Measurements from ENCODE around the gene FAM120A. TPM values are rescaled to one million over a fixed set of nuclear protein-coding genes. Genes with fewer than 3 reads are reported as not detected.

The FAM120A gene
- total RNA-seq, 1 donor from 2014 or later = 57.7 TPM

DNA sequence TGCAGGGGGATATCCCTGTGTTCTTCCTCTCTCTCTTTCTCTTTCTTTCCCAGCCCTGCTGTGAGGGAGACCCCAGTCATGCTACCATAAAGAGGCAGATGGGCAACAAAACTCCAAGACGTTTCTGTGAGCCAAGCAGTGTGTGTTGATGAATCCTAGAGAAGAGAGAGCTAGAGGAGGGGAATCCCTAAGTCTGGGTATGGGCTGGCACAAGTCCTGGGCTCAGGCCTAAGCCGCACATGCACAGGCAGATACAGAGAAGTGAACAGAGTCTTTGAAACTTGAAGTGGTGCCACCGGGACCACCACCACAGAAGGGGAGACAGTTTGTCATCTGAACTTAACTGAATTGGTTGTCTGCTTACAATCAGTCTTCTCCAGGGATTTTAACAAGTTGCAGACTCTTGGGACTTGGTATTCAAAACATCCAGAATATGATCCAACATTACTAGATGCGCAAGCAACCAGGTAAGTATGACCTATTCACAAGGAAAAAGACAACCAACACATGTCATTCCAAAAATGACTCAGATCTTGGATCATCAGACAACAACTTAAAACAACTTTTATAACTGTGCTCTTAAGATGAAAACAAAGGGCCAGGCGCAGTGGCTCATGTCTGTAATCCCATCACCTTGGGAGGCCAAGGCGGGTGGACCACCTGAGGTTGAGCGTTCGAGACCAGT, 10.4 kb upstream of the FAM120A start:
- H3K9me3 Mint-ChIP-seq (ENCODE audit: unreplicated experiment) = no peaks in the 10 kb centered on the region
- no peaks in the 10 kb centered on the region for H3K4me1 Mint-ChIP-seq (ENCODE audit: low read depth, unreplicated experiment)
- no peak for FAIRE-seq
- Histone ChIP-seq H3K27ac (ENCODE audit: low read depth, low read length) (no peak overlapping the region), H4K20me1 (ENCODE audit: insufficient read depth, low read length) (no peaks in the 10 kb centered on the region), H3K4me2 (ENCODE audit: low read length) (no peak overlapping the region), H3K9ac (ENCODE audit: low read length) (no peak overlapping the region), H3K79me2 (ENCODE audit: insufficient read depth, low read length) (no peaks in the 10 kb centered on the region), H2AFZ (ENCODE audit: low read depth, low read length) (no peak overlapping the region), H3K4me1 (ENCODE audit: insufficient read depth, low read length) (no peaks in the 10 kb centered on the region), H3K36me3 (ENCODE audit: insufficient read depth, low read length) (peaks cover 3% of the 10 kb centered on the region), H3K27me3 (ENCODE audit: insufficient read depth, low read length) (no peaks in the 10 kb centered on the region), H3K9me3 (ENCODE audit: insufficient read depth, low read depth, low read length) (no peaks in the 10 kb centered on the region), H3K4me3 (ENCODE audit: insufficient read depth, low read depth, low read length) (no peak overlapping the region)
- no peaks in the 10 kb centered on the region for H3K27me3 Mint-ChIP-seq (ENCODE audit: low read depth, unreplicated experiment)
- no peak overlapping the region for H3K27ac Mint-ChIP-seq (ENCODE audit: unreplicated experiment)
- no peak for TF ChIP-seq EZH2 (IDR thresholded peaks at IDR 0.05; ENCODE audit: insufficient read depth, low read length)
- TF ChIP-seq, protein P1, sequence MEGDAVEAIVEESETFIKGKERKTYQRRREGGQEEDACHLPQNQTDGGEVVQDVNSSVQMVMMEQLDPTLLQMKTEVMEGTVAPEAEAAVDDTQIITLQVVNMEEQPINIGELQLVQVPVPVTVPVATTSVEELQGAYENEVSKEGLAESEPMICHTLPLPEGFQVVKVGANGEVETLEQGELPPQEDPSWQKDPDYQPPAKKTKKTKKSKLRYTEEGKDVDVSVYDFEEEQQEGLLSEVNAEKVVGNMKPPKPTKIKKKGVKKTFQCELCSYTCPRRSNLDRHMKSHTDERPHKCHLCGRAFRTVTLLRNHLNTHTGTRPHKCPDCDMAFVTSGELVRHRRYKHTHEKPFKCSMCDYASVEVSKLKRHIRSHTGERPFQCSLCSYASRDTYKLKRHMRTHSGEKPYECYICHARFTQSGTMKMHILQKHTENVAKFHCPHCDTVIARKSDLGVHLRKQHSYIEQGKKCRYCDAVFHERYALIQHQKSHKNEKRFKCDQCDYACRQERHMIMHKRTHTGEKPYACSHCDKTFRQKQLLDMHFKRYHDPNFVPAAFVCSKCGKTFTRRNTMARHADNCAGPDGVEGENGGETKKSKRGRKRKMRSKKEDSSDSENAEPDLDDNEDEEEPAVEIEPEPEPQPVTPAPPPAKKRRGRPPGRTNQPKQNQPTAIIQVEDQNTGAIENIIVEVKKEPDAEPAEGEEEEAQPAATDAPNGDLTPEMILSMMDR (IDR thresholded peaks at IDR 0.05; ENCODE audit: insufficient read depth, low read depth, low read length) = no peak
- peaks cover 5% of the 10 kb centered on the region for H3K36me3 Mint-ChIP-seq (ENCODE audit: low read depth, unreplicated experiment)
- H3K4me3 Mint-ChIP-seq (ENCODE audit: unreplicated experiment) = no peak overlapping the region
- DNase-seq (ENCODE audit: low read depth) = no peak

DNA sequence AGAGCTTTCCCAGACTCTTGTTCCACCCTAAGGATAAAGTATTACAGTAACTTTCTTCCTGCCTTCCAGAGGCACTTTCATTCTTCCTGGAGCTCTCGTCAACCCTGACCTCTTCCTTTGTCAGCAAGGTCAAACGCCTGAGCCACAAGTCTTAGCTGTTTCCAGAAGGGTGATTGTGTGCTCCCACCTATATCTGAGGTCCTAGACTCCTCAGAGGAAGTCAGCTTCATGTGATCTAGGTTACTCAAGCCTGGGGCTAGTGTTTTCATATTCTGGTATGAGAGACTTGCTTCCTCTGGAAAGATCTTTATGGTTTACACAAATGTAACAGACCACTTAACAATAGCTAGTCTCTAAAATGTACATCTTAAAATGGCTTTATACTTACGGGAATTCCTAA, 5.4 kb upstream of the FAM120A start:
- no peak overlapping the region for H2AFZ ChIP-seq (ENCODE audit: low read depth, low read length)
- peaks cover 20% of the 10 kb centered on the region for H3K79me2 ChIP-seq (ENCODE audit: insufficient read depth, low read length)
- no peak overlapping the region for H3K4me3 Mint-ChIP-seq (ENCODE audit: unreplicated experiment)
- H3K4me2 ChIP-seq (ENCODE audit: low read length) = no peak overlapping the region
- H3K9ac ChIP-seq (ENCODE audit: low read length) = no peak overlapping the region
- no peak overlapping the region for H3K27ac Mint-ChIP-seq (ENCODE audit: unreplicated experiment)
- peaks cover 3% of the 10 kb centered on the region for H3K4me1 Mint-ChIP-seq (ENCODE audit: low read depth, unreplicated experiment)
- H3K27me3 ChIP-seq (ENCODE audit: insufficient read depth, low read length) = no peaks in the 10 kb centered on the region
- H4K20me1 ChIP-seq (ENCODE audit: insufficient read depth, low read length) = peaks cover 10% of the 10 kb centered on the region
- no peak for DNase-seq (ENCODE audit: low read depth)
- no peak overlapping the region for H3K27ac ChIP-seq (ENCODE audit: low read depth, low read length)
- peaks cover 9% of the 10 kb centered on the region for H3K4me1 ChIP-seq (ENCODE audit: insufficient read depth, low read length)
- peaks cover 23% of the 10 kb centered on the region for H3K36me3 ChIP-seq (ENCODE audit: insufficient read depth, low read length)
- H3K27me3 Mint-ChIP-seq (ENCODE audit: low read depth, unreplicated experiment) = no peaks in the 10 kb centered on the region
- no peaks in the 10 kb centered on the region for H3K9me3 Mint-ChIP-seq (ENCODE audit: unreplicated experiment)
- no peak overlapping the region for H3K4me3 ChIP-seq (ENCODE audit: insufficient read depth, low read depth, low read length)
- no peaks in the 10 kb centered on the region for H3K9me3 ChIP-seq (ENCODE audit: insufficient read depth, low read depth, low read length)
- FAIRE-seq = no peak
- TF ChIP-seq EZH2 (IDR thresholded peaks at IDR 0.05; ENCODE audit: insufficient read depth, low read length) = no peak
- TF ChIP-seq, protein P1 (IDR thresholded peaks at IDR 0.05; ENCODE audit: insufficient read depth, low read depth, low read length) = no peak
- peaks cover 23% of the 10 kb centered on the region for H3K36me3 Mint-ChIP-seq (ENCODE audit: low read depth, unreplicated experiment)

DNA sequence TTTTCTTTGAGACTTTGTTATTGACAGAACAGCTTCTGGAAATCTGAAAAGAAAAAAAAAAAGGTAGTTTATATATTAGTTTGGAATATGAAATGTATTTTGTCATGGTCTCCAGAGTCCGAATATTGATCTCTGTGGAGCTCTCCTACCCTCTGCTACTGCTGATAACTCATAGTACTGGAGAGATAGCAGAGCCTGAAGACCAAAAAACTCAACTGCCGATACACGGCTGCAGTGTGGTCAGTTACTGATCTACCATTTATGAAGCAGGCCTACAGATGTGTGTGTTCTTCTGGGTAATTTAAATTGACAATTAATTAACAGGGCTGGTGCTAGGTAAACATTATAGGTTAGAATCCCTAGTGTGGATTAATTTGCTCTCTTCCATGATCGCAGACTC, 3.8 kb upstream of the FAM120A start:
- H3K4me3 Mint-ChIP-seq (ENCODE audit: unreplicated experiment) = no peak overlapping the region
- H3K79me2 ChIP-seq (ENCODE audit: insufficient read depth, low read length) = peaks cover 31% of the 10 kb centered on the region
- DNase-seq (ENCODE audit: low read depth) (no peak), FAIRE-seq (no peak)
- H3K9me3 Mint-ChIP-seq (ENCODE audit: unreplicated experiment) = no peaks in the 10 kb centered on the region
- H3K4me3 ChIP-seq (ENCODE audit: insufficient read depth, low read depth, low read length) = no peak overlapping the region
- no peak overlapping the region for H3K4me2 ChIP-seq (ENCODE audit: low read length)
- H3K4me1 Mint-ChIP-seq (ENCODE audit: low read depth, unreplicated experiment) = peaks cover 3% of the 10 kb centered on the region
- no peaks in the 10 kb centered on the region for H3K9me3 ChIP-seq (ENCODE audit: insufficient read depth, low read depth, low read length)
- H4K20me1 ChIP-seq (ENCODE audit: insufficient read depth, low read length) = peaks cover 12% of the 10 kb centered on the region
- H3K27me3 Mint-ChIP-seq (ENCODE audit: low read depth, unreplicated experiment) = no peaks in the 10 kb centered on the region
- H2AFZ ChIP-seq (ENCODE audit: low read depth, low read length) = no peak overlapping the region
- TF ChIP-seq, protein P1 (IDR thresholded peaks at IDR 0.05; ENCODE audit: insufficient read depth, low read depth, low read length) = no peak
- TF ChIP-seq EZH2 (IDR thresholded peaks at IDR 0.05; ENCODE audit: insufficient read depth, low read length) = no peak
- H3K36me3 ChIP-seq (ENCODE audit: insufficient read depth, low read length) = peaks cover 23% of the 10 kb centered on the region
- no peaks in the 10 kb centered on the region for H3K27me3 ChIP-seq (ENCODE audit: insufficient read depth, low read length)
- peaks cover 9% of the 10 kb centered on the region for H3K4me1 ChIP-seq (ENCODE audit: insufficient read depth, low read length)
- H3K27ac ChIP-seq (ENCODE audit: low read depth, low read length) = no peak overlapping the region
- peaks cover 23% of the 10 kb centered on the region for H3K36me3 Mint-ChIP-seq (ENCODE audit: low read depth, unreplicated experiment)
- no peak overlapping the region for H3K27ac Mint-ChIP-seq (ENCODE audit: unreplicated experiment)
- H3K9ac ChIP-seq (ENCODE audit: low read length) = no peak overlapping the region
